GM12865 (cell line): ENCODE results near the gene ZNF621.
A peak's percentile ranks its signal among the peaks of the same experiment; 100 is the strongest.

Source experiments
- DNase-seq: peaks from one replicate; pipeline ENCODE4 v3.0.0; 2010; ENCODE audit warnings: low read depth
- H3K4me3 ChIP-seq: 2 replicates; pipeline ENCODE4 v1.5.1; 2011; ENCODE audit warnings: mild to moderate bottlenecking, low read depth, low read length, control low read depth
- CTCF ChIP-seq: IDR thresholded peaks from 2 replicates; pipeline ENCODE4 v1.5.1; 2011; ENCODE audit warnings: low read length, control low read depth, low read depth, inconsistent platforms; ENCODE audit not compliant: insufficient read depth; ENCODE audit errors: missing control alignments

The ZNF621 gene

DNA sequence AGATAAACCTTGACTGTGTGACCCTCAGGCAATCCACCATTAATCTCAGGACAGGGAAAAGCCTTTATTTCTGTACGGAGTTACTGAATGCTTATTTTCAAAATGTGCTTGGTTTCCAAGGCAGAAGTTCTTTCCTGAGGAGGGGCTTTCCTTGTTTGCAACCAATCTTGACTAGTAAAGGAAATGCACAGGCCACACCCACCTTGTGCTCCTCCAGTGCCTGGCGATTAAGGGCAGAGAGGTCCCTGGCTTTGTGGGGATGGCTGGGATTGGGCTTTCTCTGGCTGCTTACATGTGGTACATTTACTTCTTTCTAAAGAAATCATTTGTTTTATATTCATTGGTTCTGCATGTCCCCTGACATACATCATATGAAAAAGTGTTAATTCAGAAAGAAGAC is 47.8 kb downstream of the ZNF621 start:
- no peak for TF ChIP-seq CTCF
- H3K4me3 ChIP-seq, result no peak overlapping the region
- DNase-seq, result no peak

DNA sequence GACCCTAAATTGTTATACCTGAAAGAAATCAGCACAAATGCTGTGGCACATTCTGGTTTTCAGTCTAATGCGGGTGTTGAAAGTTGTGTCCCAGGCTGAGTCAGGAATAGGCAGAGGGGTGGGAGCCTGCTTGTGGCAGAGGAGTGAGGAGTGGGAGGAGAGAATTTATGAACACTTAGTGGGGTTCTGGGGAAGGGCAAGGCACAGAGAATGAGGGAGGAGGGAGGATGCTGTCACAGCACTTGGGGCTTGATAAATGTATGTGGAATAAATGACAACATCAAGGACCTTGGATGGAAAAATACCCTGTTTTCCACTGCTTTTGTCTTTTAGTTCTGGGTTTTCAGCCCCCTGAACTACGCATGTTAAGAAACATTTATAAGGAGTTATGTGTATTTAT is 49.3 kb downstream of the ZNF621 start:
- H3K4me3 ChIP-seq, result no peak overlapping the region

DNA sequence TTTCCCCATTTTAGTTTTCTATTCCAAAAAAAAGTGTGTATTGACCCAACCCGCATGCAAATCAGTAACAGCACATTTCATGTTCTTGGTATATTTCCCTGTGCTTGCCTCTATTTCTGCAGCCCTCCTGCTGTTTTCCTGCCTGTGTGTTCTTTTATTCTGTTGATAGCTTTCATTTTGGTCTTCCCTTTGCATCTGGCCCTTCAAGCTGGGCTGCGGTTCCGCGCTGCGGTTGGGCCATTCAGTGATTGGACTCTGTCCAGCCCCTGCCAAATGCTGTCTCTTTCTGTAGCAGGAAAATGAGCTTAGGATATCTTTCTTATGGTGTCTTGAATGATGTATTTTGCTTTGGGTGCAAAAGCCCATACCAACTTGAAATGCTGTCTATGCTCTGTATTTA is 49.9 kb downstream of the ZNF621 start:
- no peak overlapping the region for H3K4me3 ChIP-seq
- DNase-seq, result no peak
- no peak for TF ChIP-seq CTCF

More for the DNA sequence above, 49.3 kb downstream of the ZNF621 start:
- DNase-seq, result no peak
- TF ChIP-seq CTCF, result no peak

DNA sequence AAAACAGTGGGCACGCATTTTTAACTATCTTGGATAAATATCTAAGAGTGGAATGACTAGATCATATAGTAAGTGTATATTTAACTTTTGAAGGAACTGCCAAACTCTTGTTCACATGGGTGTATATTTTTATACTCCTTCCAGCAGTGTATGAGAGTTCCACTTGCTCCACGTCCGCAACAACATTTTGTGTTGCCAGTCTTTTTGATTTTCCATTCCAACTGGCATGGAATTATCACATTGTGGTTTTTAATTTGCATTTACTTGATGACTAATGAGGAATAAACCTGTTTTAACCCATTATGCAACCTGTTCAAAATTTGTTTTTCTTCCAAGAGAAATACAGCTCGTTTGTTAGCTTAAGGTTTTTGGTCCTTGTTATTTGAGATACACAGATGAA is 51.6 kb downstream of the ZNF621 start:
- H3K4me3 ChIP-seq, result no peak overlapping the region
- TF ChIP-seq CTCF, result no peak
- DNase-seq, result no peak

GRCh38 chr3:40580494-40581091 is 55.8 kb downstream of the ZNF621 start:
- DNase-seq, result peak; percentile 76
- TF ChIP-seq CTCF, result peak; percentile 97
- H3K4me3 ChIP-seq, result no peak overlapping the region

GRCh38 chr3:40581166-40581565 is 56.4 kb downstream of the ZNF621 start:
- DNase-seq, result no peak
- TF ChIP-seq CTCF, result no peak
- no peak overlapping the region for H3K4me3 ChIP-seq

DNA sequence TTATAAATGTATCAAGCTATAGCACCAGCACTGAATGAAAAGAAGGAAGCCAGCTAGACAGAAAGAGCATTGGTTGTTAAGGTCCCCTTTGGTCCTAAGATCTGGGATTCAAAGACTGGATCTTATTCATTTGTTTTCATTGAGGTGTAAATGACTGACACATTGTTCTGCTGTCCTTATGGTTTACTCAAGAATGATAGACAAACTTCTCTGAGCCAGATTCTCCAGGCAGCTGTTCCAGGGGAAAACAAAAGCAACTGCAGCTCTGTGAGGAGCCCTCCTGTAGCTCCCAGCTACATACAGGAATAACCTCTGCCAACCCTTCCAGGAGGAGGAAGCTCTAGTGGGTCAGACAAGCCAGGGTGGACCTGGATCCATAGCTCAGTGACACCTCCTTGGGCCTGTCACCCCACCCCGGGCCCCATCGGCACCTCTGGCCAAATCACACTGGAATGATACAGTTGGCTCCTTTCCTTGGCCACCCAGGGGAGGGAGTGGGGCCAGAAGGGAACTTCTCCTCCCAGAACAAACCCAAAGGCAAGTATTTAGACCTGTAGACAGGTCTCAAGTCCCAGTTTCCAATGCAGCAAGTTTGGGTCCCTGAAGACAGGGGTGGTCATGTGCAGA is 57.8 kb downstream of the ZNF621 start:
- H3K4me3 ChIP-seq, result no peak overlapping the region
- TF ChIP-seq CTCF, result no peak
- no peak for DNase-seq
